Adrenal gland (tissue), 5 donors: ENCODE data around the gene BBS9.
A peak's percentile ranks its signal among the peaks of the same experiment; 100 is the strongest.

Source experiments
- CTCF ChIP-seq, 6 experiments: fragments of 450-650 bp in 4 of 6; fragments of 200-600 bp in 2 of 6; sonication (generic) in 1 of 6; IDR thresholded peaks; 1 replicate in 5 of 6; 2 replicates in 1 of 6; pipeline versions ENCODE4 v1.5.1 to v1.8.0; 2016 to 2021; ENCODE audit warnings: antibody characterized with exemption in 6 of 6, mild to moderate bottlenecking in 2 of 6, moderate library complexity in 1 of 6
- POLR2A ChIP-seq, 2 donors: fragments of 450-650 bp; IDR thresholded peaks; one replicate each; pipeline ENCODE4 v1.6.1; 2017; ENCODE audit warnings: antibody characterized with exemption in 2 of 2, mild to moderate bottlenecking in 2 of 2, moderate library complexity in 1 of 2
- donor health status: DM: no; HTN: no; CAD: no.

GRCh38 chr7:33128990-33129805, at the start of gene BBS9:
- TF ChIP-seq POLR2A (IDR thresholded peaks at IDR 0.05) = peak in 1 of 2 donors; percentile 47
- TF ChIP-seq CTCF (IDR thresholded peaks at IDR 0.05) = peak in 1 of 6 experiments; percentile 16
